ENCODE data around the gene KRTAP5-4.

DNA sequence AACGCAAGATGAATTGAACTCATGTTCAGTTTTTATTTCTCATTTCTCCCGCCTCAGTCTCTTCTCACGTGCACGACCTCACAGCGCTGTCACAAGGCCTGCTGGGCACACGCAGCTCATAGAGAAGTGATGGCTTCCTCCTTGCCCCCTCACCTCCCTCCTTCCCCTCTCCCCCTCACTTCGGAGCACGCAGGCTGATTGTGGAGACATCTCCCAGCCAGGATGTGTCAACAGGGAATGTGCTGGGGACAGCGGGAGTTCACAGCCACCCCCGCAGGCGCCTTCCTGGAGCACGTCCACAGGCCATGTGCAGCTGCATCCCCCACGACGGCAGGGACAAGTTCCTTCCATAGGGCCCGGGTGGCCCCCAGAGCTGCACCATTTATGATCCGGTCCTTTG lies 46.0 kb upstream of the KRTAP5-4 start:
- TF ChIP-seq POLR2A (IDR thresholded peaks at IDR 0.05), result no peak
- no peak for TF ChIP-seq CTCF (IDR thresholded peaks at IDR 0.05 in 8 of 11, conservative IDR thresholded peaks at IDR 0.05 in 3 of 11)

All from spleen (tissue), 7 donors.